Fibroblast of lung (primary cell): ENCODE measurements around the gene AKAP13. TPM values are rescaled to one million over a fixed set of nuclear protein-coding genes. Genes with fewer than 3 reads are reported as not detected.

Source experiments
- DNase-seq, 2 donors: peaks; one replicate each; pipeline versions ENCODE4 v3.0.0 to v3.0.0-alpha.2; 2010; ENCODE audit warnings: low read depth in 2 of 2
- H2AFZ ChIP-seq: 2 replicates; pipeline ENCODE4 v1.5.1; 2012; ENCODE audit warnings: low read length, control low read depth, inconsistent platforms
- H3K27ac ChIP-seq: 2 replicates; pipeline ENCODE4 v1.5.1; 2011; ENCODE audit warnings: low read length, control low read depth; ENCODE audit not compliant: insufficient read depth
- H3K27me3 ChIP-seq: 2 replicates; pipeline ENCODE4 v1.5.1; 2011; ENCODE audit warnings: mild to moderate bottlenecking, low read length; ENCODE audit not compliant: control insufficient read depth, insufficient read depth
- H3K36me3 ChIP-seq: 2 replicates; pipeline ENCODE4 v1.5.1; 2011; ENCODE audit warnings: low read length; ENCODE audit not compliant: control insufficient read depth, insufficient read depth
- H3K4me1 ChIP-seq: 2 replicates; pipeline ENCODE4 v1.5.1; 2011; ENCODE audit warnings: low read length; ENCODE audit not compliant: control insufficient read depth, insufficient read depth; ENCODE audit errors: extremely low read depth
- H3K4me2 ChIP-seq: 2 replicates; pipeline ENCODE4 v1.5.1; 2011; ENCODE audit warnings: low read length, control low read depth; ENCODE audit not compliant: insufficient read depth; ENCODE audit errors: extremely low read depth
- H3K4me3 ChIP-seq, 4 experiments: fragments of 200-600 bp in 1 of 4; sonication (generic) in 1 of 4; replicated peaks in 1 of 4; 2 replicates each; pipeline ENCODE4 v1.5.1; 2011 to 2016; ENCODE audit warnings: low read length in 4 of 4, low read depth in 3 of 4, mild to moderate bottlenecking in 3 of 4, control low read depth in 2 of 4, inconsistent platforms in 1 of 4, mixed read lengths in 1 of 4; ENCODE audit not compliant: insufficient read depth in 1 of 4; ENCODE audit errors: control extremely low read depth in 1 of 4
- H3K79me2 ChIP-seq: 2 replicates; pipeline ENCODE4 v1.5.1; 2012; ENCODE audit warnings: mild to moderate bottlenecking, low read length, inconsistent platforms; ENCODE audit not compliant: control insufficient read depth, insufficient read depth
- H3K9ac ChIP-seq: 2 replicates; pipeline ENCODE4 v1.5.1; 2011; ENCODE audit warnings: mild to moderate bottlenecking, low read length, control low read depth; ENCODE audit not compliant: insufficient read depth
- H3K9me3 ChIP-seq: 2 replicates; pipeline ENCODE4 v1.5.1; 2012; ENCODE audit warnings: low read depth, low read length; ENCODE audit not compliant: control insufficient read depth, insufficient read depth
- H4K20me1 ChIP-seq: 2 replicates; pipeline ENCODE4 v1.5.1; 2011; ENCODE audit warnings: low read length; ENCODE audit not compliant: control insufficient read depth, insufficient read depth; ENCODE audit errors: extremely low read depth
- CTCF ChIP-seq, 2 donors: IDR thresholded peaks in 1 of 2; conservative IDR thresholded peaks in 1 of 2; 1 replicate in 1 of 2; 2 replicates in 1 of 2; pipeline ENCODE4 v1.5.1; 2011 to 2012; ENCODE audit warnings: low read length in 2 of 2, control low read depth in 1 of 2, inconsistent platforms in 1 of 2, low read depth in 1 of 2, mild to moderate bottlenecking in 1 of 2
- EZH2 ChIP-seq: IDR thresholded peaks from 2 replicates; pipeline ENCODE4 v1.5.1; 2012; ENCODE audit warnings: low read length, control low read depth, mild to moderate bottlenecking; ENCODE audit errors: missing control alignments
- polyA plus RNA-seq, 2 donors: library from polyadenylated mRNA; depleted of rRNA in 1 of 2; stranded (reverse) in 1 of 2; unstranded in 1 of 2; fragments of >200 nt; gene quantifications; 2 replicates each; pipeline ENCODE4 v1.2.1, GENCODE V29; 2011 to 2012; ENCODE audit warnings: missing spikeins in 1 of 2
- total RNA-seq: library from RNA; depleted of rRNA; stranded (reverse); fragments of >200 nt; gene quantifications from 2 replicates; pipeline ENCODE4 v1.2.1, GENCODE V29; 2014

The AKAP13 gene
- total and polyA plus RNA-seq, 2 donors (not counting 1 experiment from before 2014, with no cell fraction given), result 8.3 to 68.4 TPM

GRCh38 chr15:85600001-85600400 lies 219.6 kb downstream of the AKAP13 start:
- no peaks in the 10 kb centered on the region for H3K36me3 ChIP-seq
- H3K27ac ChIP-seq, result no peak overlapping the region
- no peak for DNase-seq
- no peaks in the 10 kb centered on the region for H3K9me3 ChIP-seq
- TF ChIP-seq CTCF (conservative IDR thresholded peaks at IDR 0.05 in 1 of 2, IDR thresholded peaks at IDR 0.05 in 1 of 2; ENCODE audit: low read depth in 1 of 2, low read length in 2 of 2), result no peak
- TF ChIP-seq EZH2, result no peak
- H3K4me1 ChIP-seq, result no peaks in the 10 kb centered on the region
- H3K4me3 ChIP-seq, result no peak overlapping the region
- H4K20me1 ChIP-seq, result no peaks in the 10 kb centered on the region
- no peak overlapping the region for H3K9ac ChIP-seq
- no peak overlapping the region for H3K4me2 ChIP-seq
- no peaks in the 10 kb centered on the region for H3K27me3 ChIP-seq
- H3K79me2 ChIP-seq, result no peaks in the 10 kb centered on the region
- H2AFZ ChIP-seq, result no peak overlapping the region

GRCh38 chr15:85603160-85603559 lies 222.8 kb downstream of the AKAP13 start:
- H3K4me3 ChIP-seq, result no peak overlapping the region
- DNase-seq, result no peak
- H3K4me2 ChIP-seq, result no peak overlapping the region
- H3K79me2 ChIP-seq, result no peaks in the 10 kb centered on the region
- H3K27me3 ChIP-seq, result no peaks in the 10 kb centered on the region
- H3K36me3 ChIP-seq, result no peaks in the 10 kb centered on the region
- H3K4me1 ChIP-seq, result peaks cover 6% of the 10 kb centered on the region
- TF ChIP-seq CTCF (conservative IDR thresholded peaks at IDR 0.05 in 1 of 2, IDR thresholded peaks at IDR 0.05 in 1 of 2; ENCODE audit: low read depth in 1 of 2, low read length in 2 of 2) (no peak), EZH2 (no peak)
- no peaks in the 10 kb centered on the region for H3K9me3 ChIP-seq
- H3K27ac ChIP-seq, result no peak overlapping the region
- H4K20me1 ChIP-seq, result no peaks in the 10 kb centered on the region
- no peak overlapping the region for H3K9ac ChIP-seq
- no peak overlapping the region for H2AFZ ChIP-seq

- Histone ChIP-seq H3K36me3 (no peaks in the 10 kb centered on the region), H2AFZ (no peak overlapping the region), H3K9me3 (no peaks in the 10 kb centered on the region), H3K4me3 (no peak overlapping the region), H3K27me3 (no peaks in the 10 kb centered on the region), H3K4me2 (no peak overlapping the region), H3K79me2 (no peaks in the 10 kb centered on the region), H3K27ac (no peak overlapping the region), H3K9ac (no peak overlapping the region), H4K20me1 (no peaks in the 10 kb centered on the region), H3K4me1 (peaks cover 10% of the 10 kb centered on the region)
- DNase-seq, result no peak
- TF ChIP-seq CTCF (conservative IDR thresholded peaks at IDR 0.05 in 1 of 2, IDR thresholded peaks at IDR 0.05 in 1 of 2; ENCODE audit: low read depth in 1 of 2, low read length in 2 of 2), result no peak
- no peak for TF ChIP-seq EZH2
Measured at GRCh38 chr15:85603703-85604102, 223.3 kb downstream of the AKAP13 start.
